Kidney epithelial cell (primary cell): Measurements from ENCODE around the gene PRKACA. TPM values are rescaled to one million over a fixed set of nuclear protein-coding genes. Genes with fewer than 3 reads are reported as not detected.

Experiments
- DNase-seq: peaks from one replicate; pipeline ENCODE4 v3.0.0-alpha.2; 2010; ENCODE audit warnings: low read depth
- H3K27me3 ChIP-seq: 2 replicates; pipeline ENCODE4 v1.6.0; 2011; ENCODE audit warnings: low read length; ENCODE audit not compliant: control insufficient read depth, insufficient read depth
- H3K36me3 ChIP-seq: 2 replicates; pipeline ENCODE4 v1.5.1; 2011; ENCODE audit warnings: low read length; ENCODE audit not compliant: control insufficient read depth, insufficient read depth
- H3K4me3 ChIP-seq: 2 replicates; pipeline ENCODE4 v1.5.1; 2011; ENCODE audit warnings: low read depth, mild to moderate bottlenecking, control low read depth, low read length
- CTCF ChIP-seq: IDR thresholded peaks from 2 replicates; pipeline ENCODE4 v1.5.1; 2011; ENCODE audit warnings: mild to moderate bottlenecking, moderate library complexity, low read length, control low read depth, inconsistent platforms; ENCODE audit not compliant: insufficient read depth, poor library complexity, severe bottlenecking
- total RNA-seq: library from RNA; depleted of rRNA; stranded (reverse); fragments of >200 nt; gene quantifications from 2 replicates; pipeline ENCODE4 v1.2.3, GENCODE V29; 2015

The PRKACA gene
- total RNA-seq, 1 donor from 2014 or later, result 44.5 TPM

DNA sequence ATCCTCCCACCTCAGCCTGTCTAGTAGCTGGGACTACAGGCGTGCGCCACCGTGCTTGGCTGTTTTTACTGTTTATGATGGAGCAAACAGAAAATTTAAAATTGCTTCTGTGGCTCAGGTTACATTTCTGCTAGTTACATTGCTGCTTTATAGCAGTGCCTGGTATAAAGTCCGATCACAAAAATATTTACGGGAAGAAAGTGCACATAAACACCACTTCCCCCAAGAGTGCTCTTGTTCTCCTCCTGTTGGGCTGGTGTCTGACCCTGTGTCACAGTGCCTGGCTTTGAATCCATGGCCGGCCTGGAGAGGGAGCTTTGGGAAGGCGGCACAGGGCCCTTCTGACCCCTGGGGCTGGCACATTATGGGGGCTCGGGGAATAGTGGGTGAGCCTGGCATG is 11.9 kb downstream of the PRKACA start:
- Histone ChIP-seq H3K27me3 (no peaks in the 10 kb centered on the region), H3K36me3 (peaks cover 2% of the 10 kb centered on the region), H3K4me3 (no peak overlapping the region)
- no peak for TF ChIP-seq CTCF
- no peak for DNase-seq

DNA sequence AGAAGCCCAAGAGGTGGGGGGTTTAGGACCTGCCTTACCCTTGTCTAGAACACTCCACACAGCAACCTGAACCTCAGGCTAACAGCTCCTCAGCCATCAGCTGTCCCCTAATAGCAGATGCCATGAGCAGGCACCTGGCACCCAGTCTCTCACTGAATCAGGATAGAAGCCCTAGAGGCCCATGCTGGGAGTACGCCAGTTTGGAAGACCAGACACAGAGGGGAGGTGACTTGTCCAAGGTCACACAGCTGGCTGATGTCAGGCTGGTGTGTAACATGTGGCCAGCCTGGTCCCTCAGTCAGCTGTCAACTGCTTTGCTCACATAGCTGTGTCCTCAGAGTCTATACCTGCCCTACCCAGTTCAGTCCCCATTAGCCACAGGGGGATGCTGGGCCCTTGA is 14.3 kb downstream of the PRKACA start:
- no peak for DNase-seq
- TF ChIP-seq CTCF, result no peak
- Histone ChIP-seq H3K4me3 (no peak overlapping the region), H3K36me3 (peaks cover 2% of the 10 kb centered on the region), H3K27me3 (no peaks in the 10 kb centered on the region)

DNA sequence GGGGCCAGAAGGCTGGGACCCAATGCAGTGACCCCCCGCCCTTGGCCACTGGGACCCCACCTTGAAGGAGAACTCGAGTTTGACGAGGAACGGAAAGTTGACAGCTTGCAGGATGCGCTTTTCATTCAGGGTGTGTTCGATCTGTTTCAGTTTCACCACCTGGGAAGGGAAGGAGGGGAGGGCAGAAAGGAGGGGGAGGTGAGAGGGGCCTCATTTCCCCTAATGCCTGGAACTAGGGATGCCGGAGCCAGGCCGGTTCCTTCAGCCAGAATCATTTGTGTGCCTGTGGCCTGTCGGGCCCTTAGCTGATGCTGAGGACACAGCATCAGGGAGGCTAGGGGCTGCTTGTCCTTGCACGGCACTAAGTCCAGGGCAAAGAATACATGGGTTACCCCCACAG is 14.8 kb downstream of the PRKACA start:
- TF ChIP-seq CTCF, result no peak
- peaks cover 2% of the 10 kb centered on the region for H3K36me3 ChIP-seq
- no peak overlapping the region for H3K4me3 ChIP-seq
- H3K27me3 ChIP-seq, result no peaks in the 10 kb centered on the region
- DNase-seq, result no peak

GRCh38 chr19:14102102-14102696 is 15.4 kb downstream of the PRKACA start:
- no peak overlapping the region for H3K4me3 ChIP-seq
- H3K27me3 ChIP-seq, result no peaks in the 10 kb centered on the region
- TF ChIP-seq CTCF, result no peak
- peaks cover 2% of the 10 kb centered on the region for H3K36me3 ChIP-seq
- DNase-seq, result no peak

DNA sequence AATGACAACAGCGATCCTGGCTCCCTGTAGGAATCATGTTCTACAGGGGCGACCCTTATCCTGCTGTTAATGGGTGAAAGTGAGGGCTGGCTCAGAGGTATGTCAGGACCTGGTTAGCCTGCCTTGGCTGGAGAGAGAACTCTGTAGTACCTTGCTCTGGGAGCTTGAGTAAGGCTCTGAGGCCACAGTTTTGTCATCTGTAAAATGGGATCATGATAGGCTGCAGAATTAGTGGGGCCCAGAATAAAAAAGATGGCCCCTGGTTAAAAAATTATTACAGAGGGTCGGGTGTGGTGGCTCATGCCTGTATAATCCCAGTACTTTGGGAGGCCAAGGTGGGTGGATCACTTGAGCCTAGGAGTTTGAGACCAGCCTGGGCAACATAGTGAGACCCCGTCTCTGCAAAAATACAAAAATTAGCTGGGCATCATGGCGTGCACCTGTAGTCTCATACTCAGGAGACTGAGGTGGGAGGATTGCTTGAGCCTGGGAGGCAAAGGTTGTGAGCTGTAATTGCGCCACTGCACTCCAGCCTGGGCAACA is 16.5 kb downstream of the PRKACA start:
- peaks cover 2% of the 10 kb centered on the region for H3K36me3 ChIP-seq

More for the DNA sequence above, 16.5 kb downstream of the PRKACA start:
- DNase-seq, result no peak
- Histone ChIP-seq H3K4me3 (no peak overlapping the region), H3K27me3 (no peaks in the 10 kb centered on the region)
- TF ChIP-seq CTCF, result no peak
